ENCODE results near the gene MAP3K14. TPM values are rescaled to one million over a fixed set of nuclear protein-coding genes. Genes with fewer than 3 reads are reported as not detected.

Gene MAP3K14
- total RNA-seq, 2 donors from 2014 or later = 12.5 to 16.1 TPM

DNA sequence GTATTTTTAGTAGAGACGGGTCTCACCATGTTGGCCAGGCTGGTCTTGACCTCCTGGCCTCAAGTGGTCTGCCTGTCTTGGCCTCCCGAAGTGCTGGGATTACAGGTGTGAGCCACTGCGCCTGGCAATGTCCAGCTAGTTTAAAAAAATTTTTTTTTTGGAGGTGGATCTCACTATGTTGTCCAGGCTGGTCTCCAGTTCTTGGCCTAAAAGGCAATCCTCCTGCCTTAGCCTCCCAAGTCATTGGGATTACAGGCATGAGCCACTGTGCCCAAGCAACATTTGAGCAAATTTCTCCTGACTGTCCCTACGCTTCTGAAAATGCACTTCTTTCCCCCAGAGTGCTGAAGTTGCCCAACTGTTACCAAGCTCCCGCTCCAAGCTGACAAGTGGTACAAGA is 8.0 kb downstream of the MAP3K14 start:
- Histone ChIP-seq H3K4me3 (no peak overlapping the region), H3K4me1 (replicated peaks) (peaks cover 26% of the 10 kb centered on the region), H3K27me3 (replicated peaks; ENCODE audit: insufficient read depth) (no peaks in the 10 kb centered on the region), H3K27ac (no peak overlapping the region), H3K36me3 (no peaks in the 10 kb centered on the region), H3K9me3 (no peaks in the 10 kb centered on the region)
- no peak for DNase-seq (ENCODE audit: low spot score)
- intact Hi-C loops (cut with DNase I) = no loop called here
- TF ChIP-seq POLR2A (IDR thresholded peaks at IDR 0.05) (no peak), POLR2AphosphoS5 (IDR thresholded peaks at IDR 0.05) (no peak)
- TF ChIP-seq, protein P1, sequence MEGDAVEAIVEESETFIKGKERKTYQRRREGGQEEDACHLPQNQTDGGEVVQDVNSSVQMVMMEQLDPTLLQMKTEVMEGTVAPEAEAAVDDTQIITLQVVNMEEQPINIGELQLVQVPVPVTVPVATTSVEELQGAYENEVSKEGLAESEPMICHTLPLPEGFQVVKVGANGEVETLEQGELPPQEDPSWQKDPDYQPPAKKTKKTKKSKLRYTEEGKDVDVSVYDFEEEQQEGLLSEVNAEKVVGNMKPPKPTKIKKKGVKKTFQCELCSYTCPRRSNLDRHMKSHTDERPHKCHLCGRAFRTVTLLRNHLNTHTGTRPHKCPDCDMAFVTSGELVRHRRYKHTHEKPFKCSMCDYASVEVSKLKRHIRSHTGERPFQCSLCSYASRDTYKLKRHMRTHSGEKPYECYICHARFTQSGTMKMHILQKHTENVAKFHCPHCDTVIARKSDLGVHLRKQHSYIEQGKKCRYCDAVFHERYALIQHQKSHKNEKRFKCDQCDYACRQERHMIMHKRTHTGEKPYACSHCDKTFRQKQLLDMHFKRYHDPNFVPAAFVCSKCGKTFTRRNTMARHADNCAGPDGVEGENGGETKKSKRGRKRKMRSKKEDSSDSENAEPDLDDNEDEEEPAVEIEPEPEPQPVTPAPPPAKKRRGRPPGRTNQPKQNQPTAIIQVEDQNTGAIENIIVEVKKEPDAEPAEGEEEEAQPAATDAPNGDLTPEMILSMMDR (IDR thresholded peaks at IDR 0.05) = no peak
- WGBS = 98% methylated on average over 5 of the region's 5 CpGs

DNA sequence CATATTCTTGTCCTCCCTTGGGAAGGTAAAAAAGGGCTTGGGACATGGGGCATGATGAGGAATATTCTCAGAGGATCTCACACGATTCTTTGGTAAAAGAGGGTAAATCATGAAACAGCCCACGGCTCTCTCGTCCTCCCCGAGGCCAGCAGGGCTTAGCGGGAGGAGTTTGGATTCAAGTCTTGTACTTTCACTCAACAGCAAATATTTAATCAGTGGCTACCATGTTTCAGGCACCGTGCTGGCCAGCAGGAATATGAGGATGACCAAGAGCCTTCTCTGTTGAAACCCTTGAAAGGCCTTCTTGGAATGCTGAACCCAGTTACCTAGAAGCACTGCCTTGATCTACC is 8.8 kb downstream of the MAP3K14 start:
- Histone ChIP-seq H3K27me3 (replicated peaks; ENCODE audit: insufficient read depth) (no peaks in the 10 kb centered on the region), H3K4me3 (no peak overlapping the region), H3K27ac (peak overlapping the region; percentile 73 to 76), H3K4me1 (replicated peaks) (peaks cover 26% of the 10 kb centered on the region), H3K9me3 (no peaks in the 10 kb centered on the region), H3K36me3 (no peaks in the 10 kb centered on the region)
- WGBS = 78% methylated on average over 6 of the region's 6 CpGs
- intact Hi-C loops (cut with DNase I) = no loop called here
- no peak for DNase-seq (ENCODE audit: low spot score)
- TF ChIP-seq, protein P1 (IDR thresholded peaks at IDR 0.05) = no peak
- TF ChIP-seq POLR2A (IDR thresholded peaks at IDR 0.05) (no peak), POLR2AphosphoS5 (IDR thresholded peaks at IDR 0.05) (no peak)

DNA sequence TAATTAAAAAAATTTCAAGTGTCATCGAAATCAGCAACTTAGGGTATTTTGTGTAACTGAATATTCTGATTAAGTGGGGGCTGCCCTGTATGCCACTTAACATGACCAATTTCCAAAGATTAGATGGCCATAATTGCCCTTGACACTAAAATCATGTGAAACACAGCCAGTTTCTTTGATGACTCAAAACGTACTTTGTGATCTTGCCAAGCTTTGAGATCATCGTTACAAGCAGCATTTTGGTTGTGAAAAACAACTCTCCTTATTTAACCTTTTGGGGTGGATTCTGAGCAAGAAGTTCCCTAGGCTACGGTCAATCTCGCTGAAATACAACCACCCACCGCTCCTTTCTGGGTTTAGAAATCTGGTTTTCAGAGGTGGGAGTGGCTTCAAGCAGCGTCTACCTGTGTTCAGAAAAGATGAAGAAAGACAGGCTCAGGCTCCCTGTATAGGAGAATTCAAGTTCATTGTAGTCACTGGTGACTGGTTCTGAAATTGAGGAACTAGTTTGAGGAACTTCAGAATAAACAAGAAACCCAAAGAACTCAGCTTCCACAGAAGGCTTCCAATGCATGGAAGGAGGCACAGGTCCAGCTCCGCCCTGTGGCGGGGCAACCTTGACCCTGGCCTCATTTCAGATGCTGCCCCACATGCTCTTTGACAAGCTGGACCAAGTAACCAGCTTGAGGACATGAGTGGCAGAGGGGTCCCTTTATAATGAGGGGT is 9.4 kb downstream of the MAP3K14 start:
- Histone ChIP-seq H3K4me3 (no peak overlapping the region), H3K9me3 (no peaks in the 10 kb centered on the region), H3K4me1 (replicated peaks) (peaks cover 26% of the 10 kb centered on the region), H3K27ac (peak overlapping the region; percentile 73 to 76), H3K36me3 (no peaks in the 10 kb centered on the region), H3K27me3 (replicated peaks; ENCODE audit: insufficient read depth) (no peaks in the 10 kb centered on the region)
- TF ChIP-seq POLR2A (IDR thresholded peaks at IDR 0.05) (no peak), POLR2AphosphoS5 (IDR thresholded peaks at IDR 0.05) (peak; percentile 76)
- TF ChIP-seq, protein P1 (IDR thresholded peaks at IDR 0.05) = no peak
- peak; percentile 37 for DNase-seq (ENCODE audit: low spot score)
- WGBS = 26% methylated on average over 9 of the region's 9 CpGs
- intact Hi-C loops (cut with DNase I) = no loop called here

DNA sequence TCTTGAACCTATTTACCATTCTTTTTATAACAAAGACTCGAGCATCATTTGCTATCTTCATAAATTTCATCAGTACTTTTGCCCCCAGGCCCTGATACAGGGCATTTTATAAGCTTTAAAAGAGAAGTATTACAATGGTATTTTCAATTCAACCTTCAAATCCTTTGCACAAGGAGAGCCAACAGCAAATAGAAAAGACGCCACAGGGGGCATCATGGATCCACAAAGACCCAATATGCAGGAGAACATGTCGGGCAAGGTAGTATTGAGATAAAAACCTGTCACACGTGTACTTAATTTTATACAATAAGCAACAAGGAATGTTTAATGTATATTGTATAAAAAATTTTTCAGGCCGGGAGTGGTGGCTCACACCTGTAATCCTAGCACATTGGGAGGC is 10.2 kb downstream of the MAP3K14 start:
- Histone ChIP-seq H3K4me1 (replicated peaks) (peaks cover 22% of the 10 kb centered on the region), H3K36me3 (no peaks in the 10 kb centered on the region), H3K9me3 (no peaks in the 10 kb centered on the region), H3K27ac (peak overlapping the region; percentile 73 to 76), H3K27me3 (replicated peaks; ENCODE audit: insufficient read depth) (no peaks in the 10 kb centered on the region), H3K4me3 (no peak overlapping the region)
- TF ChIP-seq POLR2AphosphoS5 (IDR thresholded peaks at IDR 0.05) (no peak), POLR2A (IDR thresholded peaks at IDR 0.05) (no peak)
- TF ChIP-seq, protein P1 (IDR thresholded peaks at IDR 0.05) = no peak
- no peak for DNase-seq (ENCODE audit: low spot score)
- 60% methylated on average over 5 of the region's 5 CpGs for WGBS
- intact Hi-C loops (cut with DNase I) = no loop called here

DNA sequence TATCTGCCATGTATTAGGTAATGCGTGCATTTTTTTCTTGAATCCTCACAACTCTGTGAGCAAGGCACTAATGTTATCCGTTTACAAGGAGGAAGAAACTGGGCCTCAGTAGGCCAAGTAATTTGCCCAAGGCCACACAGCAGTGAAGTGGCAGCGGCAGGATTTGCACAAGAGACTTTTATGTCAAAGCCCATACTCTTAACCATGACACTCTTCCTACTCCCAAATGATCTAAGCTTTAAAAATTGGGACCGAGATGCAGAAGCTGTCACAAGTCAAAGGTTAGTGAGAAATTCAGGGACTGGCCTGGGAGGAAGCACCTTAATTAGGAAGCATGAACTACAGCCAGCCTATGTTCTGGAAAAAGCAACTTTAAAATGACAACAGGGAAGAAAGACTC is 10.7 kb downstream of the MAP3K14 start:
- intact Hi-C loops (cut with DNase I) = no loop called here

More for the DNA sequence above, 10.7 kb downstream of the MAP3K14 start:
- DNase-seq (ENCODE audit: low spot score) = no peak
- peak overlapping the region; percentile 73 to 76 for H3K27ac ChIP-seq
- TF ChIP-seq POLR2A (IDR thresholded peaks at IDR 0.05) = no peak
- TF ChIP-seq, protein P1 (IDR thresholded peaks at IDR 0.05) = no peak
- TF ChIP-seq POLR2AphosphoS5 (IDR thresholded peaks at IDR 0.05) = no peak
- no peaks in the 10 kb centered on the region for H3K9me3 ChIP-seq
- H3K36me3 ChIP-seq = no peaks in the 10 kb centered on the region
- H3K27me3 ChIP-seq (replicated peaks; ENCODE audit: insufficient read depth) = no peaks in the 10 kb centered on the region
- WGBS = 57% methylated on average over 4 of the region's 4 CpGs
- H3K4me1 ChIP-seq (replicated peaks) = peaks cover 17% of the 10 kb centered on the region
- no peak overlapping the region for H3K4me3 ChIP-seq

Measured in prostate gland (tissue), 2 donors.